B cell (primary cell): ENCODE measurements around the gene PPP3CA. TPM values are rescaled to one million over a fixed set of nuclear protein-coding genes. Genes with fewer than 3 reads are reported as not detected.
A peak's percentile ranks its signal among the peaks of the same experiment; 100 is the strongest.

Source experiments
- ATAC-seq: fragments of 200-7000 bp; cut with Tn5 transposase; one replicate; pipeline ENCODE4 v1.10.0; 2021; ENCODE audit warnings: low read depth, mild to moderate bottlenecking, moderate number of reproducible peaks, moderate library complexity
- CTCF ChIA-PET: fragments of 350-600 bp; sonication (Branson Sonifier 250); formaldehyde crosslinking; loops from one replicate; lab custom pipeline; 2021; ENCODE audit warnings: antibody characterized with exemption, inconsistent platforms; lab: Charles Lee
- POLR2A ChIA-PET: fragments of 350-600 bp; sonication (Branson Sonifier 250); formaldehyde crosslinking; loops from one replicate; lab custom pipeline; 2021; ENCODE audit warnings: antibody characterized with exemption; lab: Charles Lee
- DNase-seq: peaks from one replicate; pipeline ENCODE4 v3.0.0; 2013
- H2AFZ ChIP-seq: 2 replicates; pipeline ENCODE4 v1.6.1; 2012; ENCODE audit warnings: mild to moderate bottlenecking, low read depth, low read length; ENCODE audit not compliant: insufficient read depth, poor library complexity, severe bottlenecking
- H3K27ac ChIP-seq, 2 donors: 1 replicate in 1 of 2; 2 replicates in 1 of 2; pipeline ENCODE4 v1.5.1; 2012 to 2013; ENCODE audit warnings: low read length in 2 of 2, mild to moderate bottlenecking in 2 of 2, moderate library complexity in 1 of 2
- H3K27me3 ChIP-seq, 4 experiments: fragments of 200-600 bp in 1 of 4; sonication (generic) in 1 of 4; replicated peaks in 1 of 4; 1 replicate in 2 of 4; 2 replicates in 2 of 4; pipeline versions ENCODE4 v1.6.1 to v1.7.0; 2013 to 2016; ENCODE audit warnings: low read length in 3 of 4, mild to moderate bottlenecking in 2 of 4, mixed read lengths in 1 of 4, moderate library complexity in 1 of 4; ENCODE audit not compliant: insufficient read depth in 4 of 4, control insufficient read depth in 3 of 4; ENCODE audit errors: control extremely low read depth in 1 of 4
- H3K36me3 ChIP-seq, 2 experiments: replicated peaks in 1 of 2; 1 replicate in 1 of 2; 2 replicates in 1 of 2; pipeline versions ENCODE4 v1.6.1 to v1.7.1; 2013; ENCODE audit warnings: low read length in 1 of 2; ENCODE audit not compliant: insufficient read depth in 2 of 2, control insufficient read depth in 1 of 2; ENCODE audit errors: control extremely low read depth in 1 of 2, extremely low read depth in 1 of 2
- H3K4me1 ChIP-seq, 2 donors: fragments of 200-600 bp in 1 of 2; sonication (generic) in 1 of 2; 1 replicate in 1 of 2; 2 replicates in 1 of 2; pipeline versions ENCODE4 v1.5.1 to v1.6.1; 2013 to 2017; ENCODE audit warnings: low read length in 2 of 2; ENCODE audit not compliant: control insufficient read depth in 2 of 2, insufficient read depth in 2 of 2
- H3K4me2 ChIP-seq: replicated peaks from 2 replicates; pipeline ENCODE3; 2012; ENCODE audit warnings: mild to moderate bottlenecking, low read depth, low read length; ENCODE audit not compliant: poor library complexity, severe bottlenecking
- H3K4me3 ChIP-seq, 5 experiments: fragments of 200-600 bp in 1 of 5; sonication (generic) in 1 of 5; 1 replicate in 3 of 5; 2 replicates in 2 of 5; pipeline versions ENCODE4 v1.5.1 to v1.7.0; 2011 to 2016; ENCODE audit warnings: low read length in 4 of 5, mild to moderate bottlenecking in 4 of 5, low read depth in 2 of 5, control low read depth in 1 of 5, moderate library complexity in 1 of 5; ENCODE audit not compliant: insufficient read depth in 1 of 5; ENCODE audit errors: control extremely low read depth in 1 of 5, extremely low read depth in 1 of 5
- H3K79me2 ChIP-seq: fragments of 200-600 bp; sonication (generic); one replicate; pipeline ENCODE4 v1.6.0; 2016; ENCODE audit warnings: low read length; ENCODE audit not compliant: control insufficient read depth, insufficient read depth
- H3K9ac ChIP-seq: fragments of 200-600 bp; sonication (generic); 2 replicates; pipeline ENCODE4 v1.6.1; 2017; ENCODE audit warnings: mild to moderate bottlenecking, low read length, moderate library complexity
- H3K9me3 ChIP-seq, 3 donors: one replicate each; pipeline versions ENCODE4 v1.6.1 to v1.7.1; 2013; ENCODE audit warnings: low read length in 2 of 3; ENCODE audit not compliant: control insufficient read depth in 2 of 3, insufficient read depth in 1 of 3; ENCODE audit errors: control extremely low read depth in 1 of 3
- H4K20me1 ChIP-seq: 2 replicates; pipeline ENCODE4 v1.6.0; 2012; ENCODE audit warnings: mild to moderate bottlenecking, low read length; ENCODE audit not compliant: insufficient read depth, control insufficient read depth, poor library complexity, severe bottlenecking
- H3K27ac Mint-ChIP-seq: one replicate; pipeline ENCODE4 v1.8.0; 2021; ENCODE audit warnings: mixed read lengths
- H3K27me3 Mint-ChIP-seq: one replicate; pipeline ENCODE4 v1.8.0; 2021; ENCODE audit warnings: mixed read lengths
- H3K4me1 Mint-ChIP-seq: one replicate; pipeline ENCODE4 v1.8.0; 2021; ENCODE audit warnings: mixed read lengths
- H3K4me3 Mint-ChIP-seq: one replicate; pipeline ENCODE4 v1.8.0; 2021; ENCODE audit warnings: mixed read lengths
- H3K9me3 Mint-ChIP-seq: one replicate; pipeline ENCODE4 v1.8.0; 2022; ENCODE audit warnings: mixed read lengths; ENCODE audit not compliant: insufficient read depth
- EZH2 ChIP-seq: IDR thresholded peaks from 2 replicates; pipeline ENCODE4 v1.6.1; 2012; ENCODE audit warnings: borderline replicate concordance, low read depth, mild to moderate bottlenecking, moderate library complexity, low read length; ENCODE audit not compliant: insufficient read depth, poor library complexity, severe bottlenecking
- WGBS: methylation state at CpG from one replicate; pipeline ENCODE4 v1.1.5; 2013; ENCODE audit warnings: missing lambda C conversion rate; ENCODE audit not compliant: insufficient coverage; 5-methylcytosine and 5-hydroxymethylcytosine counted together
- intact Hi-C: fragments of 100-400 bp; cut with micrococcal nuclease; formaldehyde crosslinking; loops from one replicate; pipeline ENCODE4 v1.10.0; 2022
- polyA plus RNA-seq: library from polyadenylated mRNA; depleted of rRNA; stranded (reverse); fragments of >200 nt; gene quantifications from 2 replicates; pipeline ENCODE4 v1.2.3, GENCODE V29; 2012
- total RNA-seq, 2 donors: library from RNA; stranded (reverse); fragments of 120-200 nt in 1 of 2; gene quantifications; 1 replicate in 1 of 2; 2 replicates in 1 of 2; pipeline versions ENCODE4 v1.2.3 to v1.2.4, GENCODE V29; 2013 to 2022
- TF ChIP-seq, protein P1 (sequence below): fragments of 200-600 bp; IDR thresholded peaks from one replicate; pipeline ENCODE4 v1.8.0; 2022; ENCODE audit warnings: antibody characterized with exemption, mild to moderate bottlenecking

PPP3CA gene
- total and polyA plus RNA-seq, 2 donors (not counting 1 experiment from before 2014, with no cell fraction given): 14.3 to 85.1 TPM

DNA sequence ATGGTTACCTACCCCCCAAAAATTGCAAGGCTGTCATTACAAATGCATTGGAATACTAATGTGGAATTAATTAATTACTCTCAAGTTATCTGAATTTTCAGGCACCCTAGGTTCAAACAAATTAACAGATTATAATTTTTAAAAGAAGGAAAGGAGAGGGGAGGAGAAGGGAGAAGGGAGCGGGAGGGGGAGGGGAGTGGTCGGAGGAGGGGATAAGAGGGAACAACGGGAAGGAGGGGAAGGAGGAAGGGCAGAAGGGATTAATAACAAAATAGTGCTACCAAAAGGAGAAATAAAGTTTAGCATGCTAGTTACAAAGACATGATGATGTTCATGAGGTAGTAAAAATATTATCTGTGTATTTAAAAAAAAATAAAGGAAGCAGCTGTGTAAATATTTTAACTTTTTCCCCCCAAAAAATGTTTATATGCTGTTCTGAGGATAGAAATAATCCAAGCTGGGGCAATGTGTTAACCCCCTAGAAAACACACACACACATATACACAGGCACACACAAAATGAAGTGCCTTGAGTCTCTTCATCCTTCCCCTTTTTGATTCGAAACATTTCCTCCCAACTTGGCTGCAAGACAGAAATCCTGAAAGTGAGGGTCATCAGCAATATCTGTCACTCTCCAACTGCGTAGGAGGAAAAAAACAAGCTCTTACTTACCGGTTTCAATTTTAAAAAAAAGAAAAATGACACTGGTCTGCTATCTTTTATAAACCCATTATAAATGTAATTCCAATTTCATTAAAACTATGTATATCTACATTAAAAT is 58.8 kb downstream of the PPP3CA start:
- 33% methylated on average over 3 of the region's 6 CpGs for whole genome bisulfite sequencing
- H3K9me3 Mint-ChIP-seq: no peaks in the 10 kb centered on the region
- Histone ChIP-seq H3K9ac (no peak overlapping the region), H3K4me1 (peaks cover 19 to 44% of the 10 kb centered on the region in 2 donors), H3K79me2 (peaks cover 87% of the 10 kb centered on the region), H2AFZ (no peak overlapping the region), H3K9me3 (no peaks in the 10 kb centered on the region), H3K27me3 (no peaks in the 10 kb centered on the region), H3K36me3 (peaks cover 0 to 2% of the 10 kb centered on the region in 2 experiments), H4K20me1 (peaks cover 38% of the 10 kb centered on the region), H3K27ac (no peak overlapping the region), H3K4me2 (peak overlapping the region; percentile 9), H3K4me3 (no peak overlapping the region)
- H3K27ac Mint-ChIP-seq: peak overlapping the region; percentile 5
- H3K27me3 Mint-ChIP-seq: no peaks in the 10 kb centered on the region
- DNase-seq (peak; percentile 25), ATAC-seq (no peak)
- ChIA-PET CTCF (interaction anchor here (1.2 kb wide), 1 partner anchor 9 kb away, joined by 3 read pairs; no protein-coding TSS in a partner anchor), POLR2A (no interaction called here)
- intact Hi-C loops: no loop called here
- H3K4me3 Mint-ChIP-seq: peak overlapping the region; percentile 21
- H3K4me1 Mint-ChIP-seq: peaks cover 74% of the 10 kb centered on the region
- TF ChIP-seq, protein P1, sequence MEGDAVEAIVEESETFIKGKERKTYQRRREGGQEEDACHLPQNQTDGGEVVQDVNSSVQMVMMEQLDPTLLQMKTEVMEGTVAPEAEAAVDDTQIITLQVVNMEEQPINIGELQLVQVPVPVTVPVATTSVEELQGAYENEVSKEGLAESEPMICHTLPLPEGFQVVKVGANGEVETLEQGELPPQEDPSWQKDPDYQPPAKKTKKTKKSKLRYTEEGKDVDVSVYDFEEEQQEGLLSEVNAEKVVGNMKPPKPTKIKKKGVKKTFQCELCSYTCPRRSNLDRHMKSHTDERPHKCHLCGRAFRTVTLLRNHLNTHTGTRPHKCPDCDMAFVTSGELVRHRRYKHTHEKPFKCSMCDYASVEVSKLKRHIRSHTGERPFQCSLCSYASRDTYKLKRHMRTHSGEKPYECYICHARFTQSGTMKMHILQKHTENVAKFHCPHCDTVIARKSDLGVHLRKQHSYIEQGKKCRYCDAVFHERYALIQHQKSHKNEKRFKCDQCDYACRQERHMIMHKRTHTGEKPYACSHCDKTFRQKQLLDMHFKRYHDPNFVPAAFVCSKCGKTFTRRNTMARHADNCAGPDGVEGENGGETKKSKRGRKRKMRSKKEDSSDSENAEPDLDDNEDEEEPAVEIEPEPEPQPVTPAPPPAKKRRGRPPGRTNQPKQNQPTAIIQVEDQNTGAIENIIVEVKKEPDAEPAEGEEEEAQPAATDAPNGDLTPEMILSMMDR: no peak
- no peak for TF ChIP-seq EZH2

DNA sequence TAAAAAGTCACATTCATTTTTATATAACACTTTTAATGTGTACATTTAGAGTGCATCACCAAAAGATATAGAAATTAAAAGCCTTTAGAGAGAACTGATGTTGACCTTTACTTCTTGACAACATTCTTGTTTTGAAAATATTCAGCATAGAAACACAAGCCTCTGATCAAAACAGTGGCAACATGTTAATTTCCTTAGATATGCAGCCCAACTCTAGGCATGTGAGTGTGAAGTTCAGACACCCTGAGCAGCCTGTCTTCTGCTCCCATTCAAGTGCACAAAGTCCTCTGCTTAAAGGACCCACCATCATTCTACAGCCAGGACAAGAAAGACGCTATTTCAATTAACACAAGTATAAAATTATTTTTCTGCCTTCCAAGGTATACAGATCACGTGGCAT is 60.0 kb downstream of the PPP3CA start:
- H3K27ac ChIP-seq: peak overlapping the region in 1 of 2 donors; percentile 38
- no peaks in the 10 kb centered on the region for H3K9me3 Mint-ChIP-seq
- H3K4me2 ChIP-seq: no peak overlapping the region
- peaks cover 26 to 57% of the 10 kb centered on the region in 2 donors for H3K4me1 ChIP-seq
- DNase-seq (no peak), ATAC-seq (no peak)
- H3K4me3 ChIP-seq: no peak overlapping the region
- no peaks in the 10 kb centered on the region for H3K27me3 Mint-ChIP-seq
- peaks cover 0 to 2% of the 10 kb centered on the region in 2 experiments for H3K36me3 ChIP-seq
- peaks cover 79% of the 10 kb centered on the region for H3K4me1 Mint-ChIP-seq
- no peak overlapping the region for H3K4me3 Mint-ChIP-seq
- peaks cover 35% of the 10 kb centered on the region for H4K20me1 ChIP-seq
- TF ChIP-seq, protein P1: no peak
- no peak for TF ChIP-seq EZH2
- H3K79me2 ChIP-seq: peaks cover 85% of the 10 kb centered on the region
- CTCF ChIA-PET: no interaction called here
- no peaks in the 10 kb centered on the region for H3K27me3 ChIP-seq
- H3K9ac ChIP-seq: no peak overlapping the region
- WGBS: no CpG with 5 or more reads among the region's 2 CpGs
- POLR2A ChIA-PET: interaction anchor here (0.6 kb wide), 1 partner anchor 1735 kb away, joined by 3 read pairs; no protein-coding TSS in a partner anchor
- no peaks in the 10 kb centered on the region for H3K9me3 ChIP-seq
- intact Hi-C loops: no loop called here
- H2AFZ ChIP-seq: no peak overlapping the region
- H3K27ac Mint-ChIP-seq: peak overlapping the region; percentile 43
